AG09319 (cell line): ENCODE data around the gene NUDCD3.

ENCODE experiments used
- DNase-seq: peaks from one replicate; pipeline ENCODE4 v3.0.0-alpha.2; 2010; ENCODE audit warnings: low read depth; ENCODE audit errors: extremely low read depth
- TF ChIP-seq, protein P1 (sequence below): IDR thresholded peaks from 2 replicates; pipeline ENCODE4 v1.5.1; 2011; ENCODE audit warnings: low read depth, mild to moderate bottlenecking, inconsistent platforms, low read length, moderate library complexity

The NUDCD3 gene

GRCh38 chr7:44441079-44441478, 49.4 kb downstream of the NUDCD3 start:
- no peak for DNase-seq
- TF ChIP-seq, protein P1, sequence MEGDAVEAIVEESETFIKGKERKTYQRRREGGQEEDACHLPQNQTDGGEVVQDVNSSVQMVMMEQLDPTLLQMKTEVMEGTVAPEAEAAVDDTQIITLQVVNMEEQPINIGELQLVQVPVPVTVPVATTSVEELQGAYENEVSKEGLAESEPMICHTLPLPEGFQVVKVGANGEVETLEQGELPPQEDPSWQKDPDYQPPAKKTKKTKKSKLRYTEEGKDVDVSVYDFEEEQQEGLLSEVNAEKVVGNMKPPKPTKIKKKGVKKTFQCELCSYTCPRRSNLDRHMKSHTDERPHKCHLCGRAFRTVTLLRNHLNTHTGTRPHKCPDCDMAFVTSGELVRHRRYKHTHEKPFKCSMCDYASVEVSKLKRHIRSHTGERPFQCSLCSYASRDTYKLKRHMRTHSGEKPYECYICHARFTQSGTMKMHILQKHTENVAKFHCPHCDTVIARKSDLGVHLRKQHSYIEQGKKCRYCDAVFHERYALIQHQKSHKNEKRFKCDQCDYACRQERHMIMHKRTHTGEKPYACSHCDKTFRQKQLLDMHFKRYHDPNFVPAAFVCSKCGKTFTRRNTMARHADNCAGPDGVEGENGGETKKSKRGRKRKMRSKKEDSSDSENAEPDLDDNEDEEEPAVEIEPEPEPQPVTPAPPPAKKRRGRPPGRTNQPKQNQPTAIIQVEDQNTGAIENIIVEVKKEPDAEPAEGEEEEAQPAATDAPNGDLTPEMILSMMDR = no peak

DNA sequence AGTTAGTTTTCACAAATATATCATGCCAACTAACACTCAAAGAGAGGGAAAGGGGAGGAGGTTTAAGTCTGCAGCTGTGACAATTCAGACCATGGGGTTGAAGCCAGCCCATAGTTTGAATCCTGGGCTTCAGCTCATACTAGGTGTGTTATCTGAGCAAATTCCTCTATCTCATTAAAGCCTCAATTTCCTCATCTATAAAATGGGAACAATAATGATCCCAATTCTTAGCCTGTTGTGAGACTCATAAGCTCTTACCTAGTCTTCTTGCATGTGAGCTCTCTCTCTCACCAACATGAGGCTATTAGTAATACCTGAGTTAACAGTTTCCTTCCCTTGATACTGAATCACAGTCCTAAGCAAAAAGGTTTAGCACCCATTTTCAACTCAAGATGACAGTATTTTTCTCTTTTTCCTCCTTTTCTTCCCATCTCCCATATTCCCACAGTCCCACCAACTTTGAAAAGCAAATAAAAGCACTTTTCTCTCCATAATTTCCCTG, 49.8 kb downstream of the NUDCD3 start:
- DNase-seq = no peak
- TF ChIP-seq, protein P1 = no peak

- TF ChIP-seq, protein P1 = no peak
- DNase-seq = no peak
These were observed 50.5 kb downstream of the NUDCD3 start for GRCh38 chr7:44439926-44440325.

- no peak for DNase-seq
- TF ChIP-seq, protein P1 = no peak
These were observed 51.6 kb downstream of the NUDCD3 start for GRCh38 chr7:44438816-44439215.

- TF ChIP-seq, protein P1 = no peak
- no peak for DNase-seq
These were observed 56.3 kb downstream of the NUDCD3 start for GRCh38 chr7:44434201-44434600.

DNA sequence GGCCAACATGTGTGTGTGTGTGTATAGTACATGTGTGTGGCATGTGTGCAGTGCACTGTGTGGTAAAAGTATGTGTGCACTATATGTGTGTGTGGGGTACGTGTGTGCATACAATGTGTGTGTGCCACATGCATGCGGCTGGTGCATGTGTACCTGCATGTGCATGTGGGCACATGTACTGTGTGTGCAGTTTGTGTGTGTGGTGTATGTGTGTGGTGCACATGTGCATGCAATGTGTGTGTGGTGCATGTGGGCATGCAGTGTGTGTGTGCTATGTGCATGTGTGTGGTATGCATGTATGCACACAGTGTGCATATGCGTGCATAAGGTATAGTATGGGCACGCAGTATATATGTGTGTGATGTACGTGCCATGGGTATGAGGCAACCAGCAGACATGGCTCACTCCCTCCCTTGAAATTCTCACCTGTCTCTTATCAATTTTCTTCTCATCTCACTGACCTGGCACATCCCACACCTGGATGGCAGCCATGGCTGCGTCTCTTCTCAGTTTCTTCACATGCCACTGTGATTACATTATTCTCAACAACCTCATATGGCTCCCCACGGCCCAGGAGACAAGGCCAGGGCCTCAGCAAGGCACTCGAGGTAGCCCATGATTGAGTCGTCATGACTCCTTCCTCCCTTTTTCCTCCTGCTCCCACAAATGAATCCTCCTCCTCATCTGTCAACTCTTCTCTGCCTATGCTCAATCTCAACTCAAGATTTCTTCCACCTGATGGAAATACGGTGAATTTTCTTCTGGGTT, 57.0 kb downstream of the NUDCD3 start:
- TF ChIP-seq, protein P1 = no peak
- DNase-seq = no peak

- TF ChIP-seq, protein P1 = no peak
These were observed 58.0 kb downstream of the NUDCD3 start for GRCh38 chr7:44432381-44432977.

More at GRCh38 chr7:44432381-44432977, 58.0 kb downstream of the NUDCD3 start:
- no peak for DNase-seq
